Stimulated activated CD4-positive, alpha-beta T cell treated with anti-CD3 and anti-CD28 coated beads, Interleukin-12 subunit alpha, Interleukin-12 subunit beta, amount 100 ng/mL, for 24 hours (primary cell): ENCODE results near the gene SWAP70.
"Not testable (repeated sequence)": the region's sequence is repeated elsewhere in the genome, so short reads cannot be mapped to it uniquely, and the experiment has no call there.

Experiments
- DNase-seq, 2 experiments: peaks; one replicate each; pipeline ENCODE4 v3.0.0-alpha.2; 2020; ENCODE audit warnings: low read depth in 2 of 2

The SWAP70 gene

DNA sequence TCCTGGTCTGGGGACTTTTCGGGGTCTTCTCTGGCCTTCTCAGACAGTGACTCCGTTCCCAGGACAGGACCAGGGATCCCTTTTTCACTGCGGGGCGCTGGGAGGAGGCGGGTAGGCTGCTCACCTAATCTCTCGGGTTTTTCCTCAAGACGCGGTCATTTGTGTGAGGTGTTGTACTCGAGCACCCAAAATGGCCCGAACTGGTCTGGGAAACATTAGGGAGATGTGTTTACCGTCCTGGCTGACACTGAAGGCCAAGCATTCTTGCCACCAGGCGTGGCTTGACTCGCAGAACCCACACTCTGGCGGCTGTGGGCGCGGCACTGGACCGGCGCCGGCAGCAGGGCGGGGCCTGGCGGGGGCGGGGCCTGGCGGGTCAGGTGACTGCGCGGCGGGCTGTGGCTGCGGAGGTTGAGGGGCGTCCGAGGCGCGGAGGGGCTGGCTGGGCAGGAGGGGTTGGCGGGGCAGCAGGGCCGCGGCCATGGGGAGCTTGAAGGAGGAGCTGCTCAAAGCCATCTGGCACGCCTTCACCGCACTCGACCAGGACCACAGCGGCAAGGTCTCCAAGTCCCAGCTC lies at the start of gene SWAP70:
Gene SWAP70, plus strand, starts transcription at position 379 of the 577 bp plus-strand sequence. Its CDS starts 103 bp downstream, at position 482.
- peak; percentile 43 to 76 for DNase-seq

DNA sequence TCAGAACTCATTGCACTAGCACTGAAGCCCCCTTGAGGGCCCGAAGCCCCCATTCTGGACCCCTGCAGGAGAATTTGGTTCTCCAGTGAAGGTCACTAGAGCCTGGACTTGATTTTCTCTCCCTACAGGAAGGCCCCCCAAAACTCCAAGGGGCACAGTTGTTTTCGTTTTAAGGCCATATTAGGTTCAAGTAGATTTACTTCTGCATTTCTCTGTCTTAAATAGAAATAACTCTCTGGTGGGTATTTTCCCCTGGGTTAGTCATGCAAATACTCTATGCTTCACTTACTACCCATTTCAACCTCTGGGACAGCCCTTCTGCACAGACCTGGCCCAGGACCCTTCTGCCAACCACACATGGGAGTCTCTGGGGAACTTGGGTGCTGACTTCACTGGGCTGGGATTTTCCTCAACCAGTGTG lies 48.8 kb upstream of the SWAP70 start:
- DNase-seq, result no peak

DNA sequence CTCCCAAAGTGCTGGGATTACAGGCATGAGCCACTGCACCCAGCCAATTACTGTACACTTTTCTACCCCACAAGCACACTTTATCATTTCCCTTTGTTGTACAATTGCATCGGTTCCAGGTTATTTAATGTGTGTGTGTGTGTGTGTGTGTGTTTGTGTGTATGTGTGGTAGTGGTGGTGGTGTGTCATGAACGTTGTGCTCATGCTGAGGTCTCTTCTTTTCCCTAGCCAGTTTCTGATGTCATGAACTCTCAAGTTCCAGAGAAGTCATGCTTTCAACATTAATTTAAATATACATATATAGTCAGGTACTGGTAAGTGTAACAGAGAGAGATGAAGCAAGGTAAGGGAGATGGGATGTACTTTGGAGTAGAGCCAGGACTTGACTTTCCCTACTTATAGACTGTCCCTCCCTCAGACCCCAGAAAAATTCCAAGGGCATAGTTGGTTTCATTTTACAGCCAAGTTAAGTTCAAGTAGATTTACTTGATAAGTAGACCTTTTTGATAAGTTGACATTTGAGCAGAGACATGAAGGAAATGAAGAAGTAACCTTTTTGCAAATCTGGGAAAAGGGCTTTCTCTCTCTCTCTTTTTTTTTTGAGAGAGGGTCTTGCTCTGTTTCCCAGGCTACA lies 47.7 kb upstream of the SWAP70 start:
- DNase-seq, result no peak

DNA sequence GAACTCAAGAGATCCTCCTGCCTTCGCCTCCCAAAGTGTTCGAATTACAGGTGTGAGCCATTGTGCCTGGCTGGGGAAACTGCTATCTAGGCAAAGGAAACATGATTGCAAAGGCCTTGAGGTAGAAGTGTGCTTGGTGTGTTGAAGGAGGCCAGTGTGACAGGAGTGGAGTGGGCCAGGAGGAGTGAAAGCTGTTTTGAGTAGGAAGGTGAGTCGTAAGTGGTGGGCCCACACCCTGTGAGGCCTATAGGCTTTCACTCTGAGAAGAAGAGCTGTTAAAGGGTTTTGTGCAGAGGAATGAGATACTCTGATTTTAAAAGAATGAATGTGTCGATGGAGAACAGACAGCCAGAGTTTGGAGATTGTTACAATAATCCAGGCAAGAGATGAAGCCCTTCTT lies 47.0 kb upstream of the SWAP70 start:
- no peak for DNase-seq

DNA sequence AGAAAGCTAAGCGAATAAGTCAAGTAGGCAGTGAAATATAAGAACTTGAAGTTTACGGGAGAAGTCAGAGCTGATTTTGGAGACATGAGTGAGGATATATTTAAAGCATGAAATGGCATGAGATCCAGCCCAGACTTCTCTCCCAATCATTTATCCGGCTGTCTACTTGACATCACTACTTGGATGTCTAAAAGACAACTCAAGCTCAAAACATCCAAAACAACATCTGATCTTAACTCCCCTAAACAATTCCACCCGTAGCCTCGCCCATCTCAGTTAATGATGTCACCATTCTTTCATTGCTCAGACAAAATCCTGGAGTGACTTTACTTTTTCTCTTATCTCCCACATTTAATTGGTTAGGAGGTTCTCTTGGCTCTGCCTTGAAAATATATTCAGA lies 45.9 kb upstream of the SWAP70 start:
- no peak for DNase-seq

DNA sequence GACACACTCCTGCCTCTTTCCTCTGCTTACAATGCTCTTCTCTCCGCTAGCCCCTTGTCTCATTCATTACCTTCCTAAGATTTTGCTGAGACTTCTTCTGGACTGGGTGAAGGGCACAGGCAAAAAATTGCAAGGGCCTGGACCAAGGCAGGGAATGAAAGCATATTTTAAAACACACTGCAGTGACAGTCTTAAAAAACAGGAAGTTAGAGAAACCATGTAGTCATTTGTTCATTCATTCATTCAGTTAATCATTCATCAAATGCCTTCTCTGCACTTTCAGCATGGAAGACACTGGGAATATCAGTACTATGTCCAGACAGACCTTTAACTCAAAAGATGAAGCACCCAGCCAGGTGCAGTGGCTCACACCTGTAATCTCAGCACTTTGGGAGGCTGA lies 44.9 kb upstream of the SWAP70 start:
- no peak for DNase-seq

DNA sequence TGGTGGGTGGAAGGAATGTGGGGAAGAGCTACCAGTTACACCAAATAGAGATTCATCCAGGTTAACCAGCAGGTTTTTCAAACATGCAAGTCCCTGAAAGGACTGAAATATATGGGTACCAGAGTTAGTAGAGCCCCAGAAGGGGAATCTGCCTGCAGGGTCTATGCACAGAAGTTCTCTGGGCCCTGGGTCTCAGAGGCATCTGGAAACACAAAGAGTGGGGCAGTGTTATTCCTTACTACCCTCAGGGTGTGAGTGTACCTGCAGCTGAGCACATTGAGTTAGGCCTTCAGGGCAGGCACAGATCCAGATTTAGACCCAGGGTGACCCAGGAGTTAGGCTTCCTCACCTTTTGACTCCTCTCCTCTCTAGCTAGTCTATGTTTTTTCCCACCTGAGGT lies 43.9 kb upstream of the SWAP70 start:
- DNase-seq, result no peak

DNA sequence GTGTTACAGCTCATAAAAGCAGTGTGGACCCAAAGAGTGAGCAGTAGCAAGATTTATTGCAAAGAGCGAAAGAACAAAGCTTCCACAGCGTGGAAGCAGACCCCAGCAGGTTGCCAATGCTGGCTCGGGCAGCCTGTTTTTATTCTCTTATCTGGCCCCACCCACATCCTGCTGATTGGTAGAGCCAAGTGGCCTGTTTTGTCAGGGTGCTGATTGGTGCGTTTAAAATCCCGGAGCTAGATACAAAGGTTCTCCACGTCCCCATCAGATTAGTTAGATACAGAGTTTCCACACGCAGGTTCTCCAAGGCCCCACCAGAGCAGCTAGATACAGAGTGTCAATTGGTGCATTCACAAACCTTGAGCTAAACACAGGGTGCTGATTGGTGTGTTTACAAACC lies 41.5 kb upstream of the SWAP70 start:
- not testable (repeated sequence) for DNase-seq

DNA sequence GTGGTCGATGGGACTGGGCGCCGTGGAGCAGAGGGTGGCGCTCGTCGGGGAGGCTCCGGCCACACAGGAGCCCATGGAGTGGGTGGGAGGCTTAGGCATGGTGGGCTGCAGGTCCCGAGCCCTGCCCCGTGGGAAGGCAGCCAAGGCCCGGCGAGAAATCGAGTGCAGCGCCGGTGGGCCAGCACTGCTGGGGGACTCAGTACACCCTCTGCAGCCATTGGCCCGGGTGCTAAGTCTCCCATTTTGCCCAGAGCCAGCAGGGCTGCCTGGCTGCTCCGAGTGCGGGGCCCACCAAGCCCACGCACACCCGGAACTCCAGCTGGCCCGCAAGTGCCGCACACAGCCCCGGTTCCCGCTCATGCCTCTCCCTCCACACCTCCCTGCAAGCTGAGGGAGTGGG lies 40.8 kb upstream of the SWAP70 start:
- DNase-seq, result not testable (repeated sequence)

DNA sequence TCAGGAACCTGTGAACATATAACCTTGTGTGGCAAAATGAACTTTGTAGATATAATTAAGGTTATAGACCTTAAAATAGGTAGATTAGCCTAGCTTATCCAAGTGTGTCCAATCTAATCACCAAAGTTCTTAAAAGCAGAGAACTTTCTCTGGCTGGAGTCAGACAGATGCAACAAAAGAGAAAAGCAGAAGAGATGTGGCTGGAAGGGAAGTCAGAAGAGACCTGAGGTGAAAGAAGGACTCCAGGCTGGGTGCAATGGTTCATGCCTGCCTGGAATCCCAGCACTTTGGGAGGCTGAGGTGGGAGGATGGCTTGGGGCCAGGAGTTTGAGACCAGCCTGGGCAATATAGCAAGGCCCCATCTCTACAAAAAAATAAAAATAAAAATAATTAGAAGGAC lies 39.4 kb upstream of the SWAP70 start:
- no peak for DNase-seq

DNA sequence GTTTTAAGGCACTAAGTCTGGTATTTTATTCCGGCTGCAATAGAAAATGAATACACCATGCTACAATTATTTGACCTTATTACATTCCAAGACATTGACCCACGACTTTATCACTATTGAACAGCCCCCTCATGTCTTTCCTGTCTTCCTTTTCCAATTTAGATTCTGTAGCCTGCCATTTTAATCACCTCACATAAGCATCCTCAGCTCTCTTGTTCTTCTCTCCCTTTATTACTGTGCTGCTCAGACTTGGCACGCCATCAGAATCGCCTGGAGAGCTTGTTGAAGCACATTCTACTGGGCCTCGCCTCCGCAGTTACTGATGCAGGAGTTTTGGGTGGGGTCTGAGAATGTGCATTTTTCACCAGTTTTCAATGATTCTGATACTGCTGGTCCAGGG lies 38.7 kb upstream of the SWAP70 start:
- DNase-seq, result no peak

DNA sequence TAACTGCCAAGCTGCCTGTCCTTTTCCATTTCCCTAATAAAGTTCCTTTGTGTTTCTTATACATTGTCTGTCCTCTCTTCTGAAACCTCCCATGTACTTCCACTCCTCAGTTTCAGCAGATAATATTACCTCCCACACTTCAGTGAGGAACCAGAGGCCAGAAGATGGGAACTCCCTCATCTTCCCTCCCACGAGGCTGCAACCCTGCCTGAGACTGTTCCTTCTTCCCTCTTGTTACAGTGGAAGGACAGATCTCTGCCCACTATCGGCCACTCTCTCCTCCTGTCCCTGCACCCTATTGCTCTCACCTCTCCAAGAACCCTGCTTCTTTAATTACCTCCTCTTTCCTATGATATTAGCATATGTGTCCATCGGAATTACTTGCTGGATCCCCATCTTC lies 38.1 kb upstream of the SWAP70 start:
- DNase-seq, result no peak

DNA sequence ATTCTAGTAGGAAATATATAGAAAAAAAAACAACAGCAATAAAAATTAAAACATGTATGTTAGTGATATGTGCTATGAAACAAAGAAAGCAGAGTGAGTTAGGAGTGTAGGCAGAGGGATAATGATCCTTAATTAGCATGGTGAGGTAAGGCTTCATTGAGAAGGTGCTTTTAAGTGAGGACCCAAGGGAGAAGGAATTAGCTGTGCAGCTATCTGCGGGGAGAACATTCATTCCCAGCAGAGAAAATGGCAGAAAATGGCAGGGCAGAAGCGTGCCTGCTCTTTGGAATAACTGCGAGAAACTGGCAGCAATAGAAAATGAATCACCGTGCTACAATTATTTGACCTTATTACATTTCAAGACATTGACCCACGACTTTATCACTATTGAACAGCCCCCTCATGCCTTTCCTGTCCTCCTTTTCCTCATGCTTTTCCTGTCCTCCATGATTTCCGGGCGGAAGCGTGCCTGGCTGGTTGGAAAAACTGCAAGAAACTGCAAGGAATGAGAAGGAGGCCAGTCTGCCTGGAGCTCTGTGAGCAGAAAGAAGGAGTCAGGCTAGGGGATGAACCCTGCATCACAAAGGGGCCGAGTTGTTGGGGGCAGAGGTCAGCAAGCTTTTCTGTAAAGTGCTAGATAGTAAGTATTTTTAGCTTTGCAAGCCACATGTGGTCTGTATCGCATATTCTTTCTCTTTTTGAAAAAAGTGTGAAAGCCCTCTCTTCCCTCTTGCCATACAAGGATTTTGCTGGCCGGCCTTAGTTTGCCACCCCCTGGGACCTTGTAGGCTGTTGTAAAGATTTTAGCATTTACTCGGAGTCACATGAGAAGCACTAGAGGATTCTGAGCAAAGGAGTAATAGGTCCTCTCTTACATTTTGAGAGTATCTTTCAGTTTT lies 37.1 kb upstream of the SWAP70 start:
- no peak for DNase-seq

DNA sequence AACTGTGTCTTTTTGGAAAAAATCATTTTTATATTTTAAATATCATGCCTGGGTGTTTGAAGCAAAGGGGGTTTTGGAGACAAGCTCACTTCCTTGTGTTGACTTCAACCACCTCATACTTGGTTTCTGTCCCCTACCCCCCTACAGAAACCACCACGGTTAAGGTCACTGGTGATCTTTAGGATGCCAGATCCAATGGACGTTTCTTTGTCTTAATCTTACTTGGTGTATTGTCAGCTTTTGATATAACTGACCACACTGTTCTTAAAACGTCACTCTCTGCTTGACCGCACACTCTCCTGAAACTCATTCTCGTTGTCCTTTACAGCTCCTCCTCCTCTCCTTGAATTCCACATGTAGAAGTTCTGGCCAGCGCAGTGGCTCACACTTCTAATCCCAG lies 34.8 kb upstream of the SWAP70 start:
- no peak for DNase-seq

DNA sequence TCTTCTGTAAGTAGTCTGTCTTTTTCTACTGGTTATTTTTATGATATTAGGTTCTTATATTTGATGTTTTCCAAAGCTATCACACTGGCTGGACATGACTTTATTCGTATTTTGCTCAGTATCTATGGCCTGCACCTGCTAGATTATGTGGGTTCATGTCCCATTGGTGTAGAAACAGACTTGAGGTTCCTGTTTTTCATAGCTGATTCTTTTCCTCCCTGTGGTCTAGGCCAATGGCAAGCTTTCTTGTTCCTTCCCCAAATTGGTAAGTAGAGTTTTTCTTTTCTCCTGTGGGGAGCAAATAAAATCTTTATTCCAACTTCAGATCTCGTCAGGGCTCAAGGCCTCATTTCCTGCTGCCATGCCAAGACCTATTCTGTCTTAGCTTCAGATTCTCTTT lies 30.2 kb upstream of the SWAP70 start:
- no peak for DNase-seq

DNA sequence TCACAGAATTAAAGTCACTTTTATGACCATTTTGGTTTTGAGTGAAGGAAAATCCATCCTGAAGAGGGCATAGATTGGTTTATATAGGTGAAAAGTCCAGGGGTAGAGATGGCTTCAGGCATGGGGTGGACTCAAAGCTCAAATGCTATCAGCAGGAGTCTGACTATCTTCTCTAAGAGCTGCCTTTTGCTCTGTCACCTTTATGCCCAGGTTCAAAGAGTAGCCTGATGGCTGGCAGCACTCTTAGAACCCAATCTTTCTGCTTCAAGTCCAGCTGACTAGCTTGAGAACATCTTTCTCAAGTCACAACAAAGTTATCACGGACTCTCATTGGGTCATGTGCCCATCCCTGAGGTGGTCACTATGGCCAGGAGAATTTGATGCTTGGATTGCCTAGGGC lies 27.2 kb upstream of the SWAP70 start:
- no peak for DNase-seq

DNA sequence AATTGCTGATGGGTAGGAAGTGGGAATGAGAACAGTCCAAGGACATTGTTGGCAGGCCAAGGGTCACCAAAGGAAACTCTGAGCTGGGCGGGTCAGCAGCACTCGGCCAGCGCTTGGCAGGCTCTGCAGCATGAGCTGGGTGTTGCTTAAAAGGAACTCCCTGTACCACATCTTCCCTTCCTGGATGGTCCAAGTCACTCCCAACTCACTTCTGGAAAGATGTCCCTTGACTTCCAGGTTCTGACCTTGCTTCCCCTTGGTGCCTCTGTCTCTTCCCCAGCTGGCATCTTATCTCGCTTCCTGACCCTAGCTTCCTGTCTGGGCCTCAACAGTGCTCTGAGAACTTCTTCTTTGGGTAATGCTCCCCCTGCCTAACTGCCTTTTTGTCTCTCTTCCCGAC lies 24.8 kb upstream of the SWAP70 start:
- no peak for DNase-seq

DNA sequence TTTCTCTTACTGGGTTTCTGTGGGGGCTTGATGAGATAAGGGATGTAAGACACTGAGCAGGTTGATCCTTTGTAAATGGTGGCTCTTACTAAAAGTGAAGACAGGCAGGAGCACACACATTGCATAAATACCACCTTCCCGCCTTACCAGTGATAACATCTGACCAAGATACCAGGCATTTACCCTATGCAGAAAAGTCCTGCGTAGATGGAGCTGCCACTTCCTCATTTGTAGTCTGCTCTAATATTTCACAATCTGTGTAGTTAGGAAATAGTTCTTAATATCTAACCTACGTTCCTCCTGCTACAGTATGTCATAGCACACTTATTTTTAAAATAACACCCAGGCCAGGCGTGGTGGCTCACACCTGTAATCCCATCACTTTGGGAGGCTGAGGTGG lies 23.9 kb upstream of the SWAP70 start:
- no peak for DNase-seq

DNA sequence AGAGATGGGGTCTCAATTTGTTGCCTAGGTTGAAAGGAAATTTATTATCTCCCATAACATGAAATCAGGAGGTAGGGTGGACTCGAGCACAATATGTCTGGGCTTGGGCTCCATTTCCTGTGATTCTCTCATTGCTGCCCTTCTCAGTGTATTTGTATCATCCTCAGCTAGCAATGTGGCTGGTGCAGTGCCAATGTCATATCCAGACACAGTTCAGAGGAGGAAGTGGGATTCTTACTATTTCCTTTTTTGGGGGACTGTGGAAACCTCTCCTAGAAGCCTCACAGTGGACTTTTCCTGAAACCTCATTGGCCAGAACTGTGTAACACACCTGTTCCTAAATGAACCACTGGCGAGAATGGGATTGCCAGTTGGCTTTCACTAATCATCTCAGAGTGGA lies 21.0 kb upstream of the SWAP70 start:
- no peak for DNase-seq

DNA sequence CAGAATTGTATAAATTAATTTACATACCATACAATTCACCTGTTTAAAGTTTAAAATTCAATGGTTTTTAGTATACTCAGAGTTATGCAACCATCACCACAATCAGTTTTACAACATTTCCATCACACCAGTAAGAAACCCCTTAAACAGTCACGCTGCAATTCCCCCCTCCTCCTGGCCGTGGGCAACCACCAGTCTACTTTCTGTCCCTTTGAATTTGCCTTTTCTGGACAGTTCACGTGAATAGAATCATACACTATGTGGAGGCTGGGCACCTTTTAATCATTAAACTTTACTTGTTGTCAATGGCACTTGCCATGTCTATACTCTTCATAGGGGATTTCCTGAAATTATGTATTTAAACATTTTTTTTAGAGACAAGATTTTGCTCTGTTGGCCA lies 20.1 kb upstream of the SWAP70 start:
- DNase-seq, result no peak

DNA sequence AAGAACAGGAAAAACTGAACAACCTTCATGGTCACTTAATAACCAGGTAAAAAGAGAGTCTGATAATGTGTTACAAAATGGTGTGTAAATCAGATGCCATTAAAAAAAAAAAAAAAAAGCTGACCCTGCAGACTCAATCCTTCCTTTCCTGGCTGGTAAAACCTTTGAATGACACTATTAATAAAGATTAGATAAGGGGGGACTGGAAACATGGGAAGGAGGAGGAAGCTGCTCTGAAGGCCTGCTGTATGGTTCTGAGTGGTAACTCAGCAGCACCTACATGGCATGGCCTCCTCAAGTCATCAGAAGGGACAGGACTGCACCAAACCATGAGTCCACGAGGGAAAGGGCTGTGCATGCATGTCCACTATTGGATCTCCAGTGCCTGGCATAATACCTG lies 18.0 kb upstream of the SWAP70 start:
- DNase-seq, result no peak

DNA sequence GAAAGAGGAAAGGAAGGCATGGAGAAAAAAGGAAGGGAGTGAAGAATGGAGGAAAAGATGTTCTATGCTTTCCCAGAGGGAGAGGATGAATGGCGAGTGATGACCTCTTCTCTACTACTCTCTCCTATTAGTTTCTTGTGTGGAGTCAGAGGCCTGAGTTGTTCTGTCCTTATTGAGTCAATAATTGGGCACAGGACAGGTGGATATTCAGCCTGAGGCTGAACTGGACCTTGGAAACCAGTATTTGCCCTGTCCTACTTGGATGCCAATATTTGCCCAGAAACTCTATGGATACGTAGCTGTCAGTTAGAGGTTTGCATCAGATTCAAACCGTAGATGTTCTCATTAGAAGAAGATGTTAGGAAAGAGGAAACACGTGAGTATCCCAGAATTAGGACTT lies 17.6 kb upstream of the SWAP70 start:
- DNase-seq, result no peak

DNA sequence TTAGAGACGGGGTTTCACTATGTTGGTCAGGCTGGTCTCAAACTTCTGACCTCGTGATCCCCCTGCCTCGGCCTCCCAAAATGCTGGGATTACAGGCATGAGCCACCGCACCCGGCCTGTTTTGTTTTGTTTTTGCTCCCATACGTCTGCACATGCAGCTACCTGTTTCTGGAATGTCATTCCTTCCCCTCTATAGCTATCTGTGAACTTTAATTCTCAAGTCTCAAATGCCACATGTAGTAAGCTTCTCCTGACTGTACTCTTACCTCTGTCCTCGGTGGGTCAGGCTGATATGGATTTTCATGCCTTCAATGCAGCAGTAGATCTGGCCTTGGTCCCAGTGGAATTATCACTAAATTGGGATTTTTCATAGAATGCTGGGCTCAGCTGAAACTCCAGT lies 12.4 kb upstream of the SWAP70 start:
- DNase-seq, result no peak
